ENCODE results near the gene ZNF765. TPM values are rescaled to one million over a fixed set of nuclear protein-coding genes. Genes with fewer than 3 reads are reported as not detected.
A peak's percentile ranks its signal among the peaks of the same experiment; 100 is the strongest.

ZNF765 gene
- total and polyA plus RNA-seq, 2 donors (not counting 3 experiments of a cell fraction or from before 2014, with no cell fraction given), result 2.5 to 7.7 TPM

DNA sequence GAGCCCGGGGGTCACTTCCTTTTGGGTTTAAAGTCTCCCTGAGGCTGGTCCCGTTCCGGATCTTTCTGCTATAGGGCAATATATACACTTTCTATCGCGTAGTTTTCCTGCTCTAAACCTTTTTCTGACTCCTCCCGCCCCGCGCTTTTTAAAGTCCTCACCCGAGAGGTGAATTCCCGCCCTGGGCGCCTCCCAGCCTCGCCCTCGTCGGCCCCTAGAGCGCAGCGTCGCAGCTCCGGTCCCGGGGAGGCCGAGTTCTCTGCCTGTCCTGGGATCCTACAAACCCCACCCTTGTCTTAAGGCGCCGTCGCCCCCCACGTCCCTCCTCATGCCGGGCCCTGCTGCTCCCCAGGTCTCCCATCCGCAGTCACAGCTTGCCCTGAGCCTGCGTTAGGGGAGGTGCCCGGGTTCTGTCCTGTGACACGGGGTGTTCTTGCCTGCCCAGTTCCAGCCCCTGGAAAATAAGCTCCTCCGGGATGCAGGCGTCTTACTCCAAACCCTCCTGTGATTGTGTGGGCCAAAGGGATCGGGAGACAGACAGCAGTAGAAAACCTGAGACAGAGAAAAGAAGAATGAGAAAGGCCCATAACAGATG, 29.0 kb upstream of the ZNF765 start:
- Histone ChIP-seq H3K4me1 (ENCODE audit: control insufficient read depth, extremely low read depth, insufficient read depth, low read length) (peaks cover 2% of the 10 kb centered on the region), H3K27me3 (ENCODE audit: control insufficient read depth in 2 of 2, insufficient read depth in 2 of 2, low read length in 2 of 2) (no peaks in the 10 kb centered on the region), H3K9ac (replicated peaks; ENCODE audit: extremely low read depth, insufficient read depth, low read length) (peak overlapping the region; percentile 53), H3K9me1 (replicated peaks; ENCODE audit: control insufficient read depth, extremely low read depth, insufficient read depth, low read length) (no peaks in the 10 kb centered on the region), H3K79me2 (ENCODE audit: control insufficient read depth, insufficient read depth, low read length) (no peaks in the 10 kb centered on the region), H3K36me3 (ENCODE audit: control insufficient read depth in 2 of 2, extremely low read depth in 1 of 2, insufficient read depth in 2 of 2, low read length in 2 of 2) (no peaks in the 10 kb centered on the region), H3K9me3 (replicated peaks; ENCODE audit: control insufficient read depth, insufficient read depth, low read length) (no peaks in the 10 kb centered on the region), H3K27ac (ENCODE audit: insufficient read depth, low read depth, low read length) (no peak overlapping the region), H3K4me2 (ENCODE audit: insufficient read depth, low read length) (peak overlapping the region; percentile 89), H4K20me1 (replicated peaks; ENCODE audit: control insufficient read depth, extremely low read depth, insufficient read depth, low read length) (no peaks in the 10 kb centered on the region), H2AFZ (ENCODE audit: low read depth, low read length) (peak overlapping the region; percentile 100), H3K4me3 (replicated peaks in 1 of 3; ENCODE audit: insufficient read depth in 1 of 3, low read depth in 1 of 3, low read length in 3 of 3) (peak overlapping the region; percentile 53 to 88 (median 56))
- POLR2A ChIA-PET, result no interaction called here
- CTCF ChIA-PET, result no interaction called here
- dilution Hi-C loops (cut with MboI; ENCODE audit: extremely low pct_ligation_motif_present, low sequenced_read_pairs) (no loop called here), intact Hi-C loops (cut with micrococcal nuclease) (loop anchor here (1.0 to 10.0 kb wide), 3 partner anchors 29 to 171 kb away; partner anchors contain the start of genes VN1R2, ZNF677 and ZNF765)
- DNase-seq (ENCODE audit: low read depth, low spot score), result no peak
- FAIRE-seq, result no peak
- TF ChIP-seq POLR2A (IDR thresholded peaks at IDR 0.05; ENCODE audit: low read depth, low read length), result no peak
- TF ChIP-seq, protein P1, sequence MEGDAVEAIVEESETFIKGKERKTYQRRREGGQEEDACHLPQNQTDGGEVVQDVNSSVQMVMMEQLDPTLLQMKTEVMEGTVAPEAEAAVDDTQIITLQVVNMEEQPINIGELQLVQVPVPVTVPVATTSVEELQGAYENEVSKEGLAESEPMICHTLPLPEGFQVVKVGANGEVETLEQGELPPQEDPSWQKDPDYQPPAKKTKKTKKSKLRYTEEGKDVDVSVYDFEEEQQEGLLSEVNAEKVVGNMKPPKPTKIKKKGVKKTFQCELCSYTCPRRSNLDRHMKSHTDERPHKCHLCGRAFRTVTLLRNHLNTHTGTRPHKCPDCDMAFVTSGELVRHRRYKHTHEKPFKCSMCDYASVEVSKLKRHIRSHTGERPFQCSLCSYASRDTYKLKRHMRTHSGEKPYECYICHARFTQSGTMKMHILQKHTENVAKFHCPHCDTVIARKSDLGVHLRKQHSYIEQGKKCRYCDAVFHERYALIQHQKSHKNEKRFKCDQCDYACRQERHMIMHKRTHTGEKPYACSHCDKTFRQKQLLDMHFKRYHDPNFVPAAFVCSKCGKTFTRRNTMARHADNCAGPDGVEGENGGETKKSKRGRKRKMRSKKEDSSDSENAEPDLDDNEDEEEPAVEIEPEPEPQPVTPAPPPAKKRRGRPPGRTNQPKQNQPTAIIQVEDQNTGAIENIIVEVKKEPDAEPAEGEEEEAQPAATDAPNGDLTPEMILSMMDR (IDR thresholded peaks at IDR 0.05; ENCODE audit: extremely low read depth in 1 of 2, insufficient read depth in 1 of 2, low read depth in 1 of 2, low read length in 2 of 2), result no peak
- TF ChIP-seq MYC (IDR thresholded peaks at IDR 0.05; ENCODE audit: low read depth, low read length), result no peak
- TF ChIP-seq, protein P2, sequence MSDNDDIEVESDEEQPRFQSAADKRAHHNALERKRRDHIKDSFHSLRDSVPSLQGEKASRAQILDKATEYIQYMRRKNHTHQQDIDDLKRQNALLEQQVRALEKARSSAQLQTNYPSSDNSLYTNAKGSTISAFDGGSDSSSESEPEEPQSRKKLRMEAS (IDR thresholded peaks at IDR 0.05; ENCODE audit: insufficient read depth, insufficient read length), result no peak
- no peak for TF ChIP-seq POLR2AphosphoS5 (IDR thresholded peaks at IDR 0.05; ENCODE audit: insufficient read depth, low read depth, low read length)
- TSS peak; percentile 86 for BruUV-seq (replicated peaks)

DNA sequence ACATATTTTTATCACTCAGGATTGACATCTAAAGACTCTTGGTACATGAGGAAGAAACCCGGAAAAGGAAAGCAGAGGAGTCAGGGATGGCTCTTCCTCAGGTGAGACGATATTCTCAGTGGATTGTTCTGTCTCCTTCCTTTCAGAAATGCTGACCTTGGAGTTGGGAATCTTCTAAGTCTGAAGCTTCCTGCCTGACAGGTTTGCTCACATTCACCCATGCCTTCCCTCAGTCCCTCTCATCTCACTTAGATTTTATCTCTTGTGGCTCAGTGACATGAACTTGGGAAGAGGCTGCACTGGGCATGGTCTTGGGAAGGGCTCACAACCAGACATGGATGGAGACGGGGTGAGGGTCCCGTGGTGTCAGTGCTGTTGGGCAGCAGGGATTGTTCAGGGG, 22.8 kb upstream of the ZNF765 start:
- H3K4me1 ChIP-seq (ENCODE audit: control insufficient read depth, extremely low read depth, insufficient read depth, low read length), result no peaks in the 10 kb centered on the region
- H3K36me3 ChIP-seq (ENCODE audit: control insufficient read depth in 2 of 2, extremely low read depth in 1 of 2, insufficient read depth in 2 of 2, low read length in 2 of 2), result no peaks in the 10 kb centered on the region
- no peak overlapping the region for H3K4me3 ChIP-seq (replicated peaks in 1 of 3; ENCODE audit: insufficient read depth in 1 of 3, low read depth in 1 of 3, low read length in 3 of 3)
- H3K27me3 ChIP-seq (ENCODE audit: control insufficient read depth in 2 of 2, insufficient read depth in 2 of 2, low read length in 2 of 2), result no peaks in the 10 kb centered on the region
- FAIRE-seq (no peak), DNase-seq (ENCODE audit: low read depth, low spot score) (no peak)
- no peaks in the 10 kb centered on the region for H3K79me2 ChIP-seq (ENCODE audit: control insufficient read depth, insufficient read depth, low read length)
- no peaks in the 10 kb centered on the region for H3K9me1 ChIP-seq (replicated peaks; ENCODE audit: control insufficient read depth, extremely low read depth, insufficient read depth, low read length)
- dilution Hi-C loops (cut with MboI; ENCODE audit: extremely low pct_ligation_motif_present, low sequenced_read_pairs) (no loop called here), intact Hi-C loops (cut with micrococcal nuclease) (no loop called here)
- no peak overlapping the region for H2AFZ ChIP-seq (ENCODE audit: low read depth, low read length)
- POLR2A ChIA-PET, result no interaction called here
- TF ChIP-seq FOS (IDR thresholded peaks at IDR 0.05; ENCODE audit: borderline replicate concordance, insufficient read depth, low read length) (no peak), POLR2A (IDR thresholded peaks at IDR 0.05; ENCODE audit: low read depth, low read length) (no peak), MYC (IDR thresholded peaks at IDR 0.05; ENCODE audit: low read depth, low read length) (no peak), POLR2AphosphoS5 (IDR thresholded peaks at IDR 0.05; ENCODE audit: insufficient read depth, low read depth, low read length) (no peak), JUN (IDR thresholded peaks at IDR 0.05; ENCODE audit: borderline replicate concordance, insufficient read depth, insufficient read length, low read depth) (no peak), GATA2 (IDR thresholded peaks at IDR 0.05; ENCODE audit: insufficient read depth, insufficient read length, low read depth, low read length) (no peak), EZH2 (IDR thresholded peaks at IDR 0.05; ENCODE audit: borderline replicate concordance, low read depth, low read length, severe bottlenecking) (no peak)
- TF ChIP-seq, protein P2 (IDR thresholded peaks at IDR 0.05; ENCODE audit: insufficient read depth, insufficient read length), result no peak
- TF ChIP-seq, protein P1 (IDR thresholded peaks at IDR 0.05; ENCODE audit: extremely low read depth in 1 of 2, insufficient read depth in 1 of 2, low read depth in 1 of 2, low read length in 2 of 2), result no peak
- no peaks in the 10 kb centered on the region for H4K20me1 ChIP-seq (replicated peaks; ENCODE audit: control insufficient read depth, extremely low read depth, insufficient read depth, low read length)
- H3K9me3 ChIP-seq (replicated peaks; ENCODE audit: control insufficient read depth, insufficient read depth, low read length), result no peaks in the 10 kb centered on the region
- H3K9ac ChIP-seq (replicated peaks; ENCODE audit: extremely low read depth, insufficient read depth, low read length), result no peak overlapping the region
- BruUV-seq (replicated peaks), result no TSS peak
- no peak overlapping the region for H3K4me2 ChIP-seq (ENCODE audit: insufficient read depth, low read length)
- CTCF ChIA-PET, result no interaction called here
- no peak overlapping the region for H3K27ac ChIP-seq (ENCODE audit: insufficient read depth, low read depth, low read length)
